ENCODE results near the gene CAV2. TPM values are rescaled to one million over a fixed set of nuclear protein-coding genes. Genes with fewer than 3 reads are reported as not detected.

CAV2 gene
- total and polyA plus RNA-seq, 2 of the 8 experiments (the other 6 are each of a cell fraction or from before 2014, with no cell fraction given), result 2.8 to 4.7 TPM

DNA sequence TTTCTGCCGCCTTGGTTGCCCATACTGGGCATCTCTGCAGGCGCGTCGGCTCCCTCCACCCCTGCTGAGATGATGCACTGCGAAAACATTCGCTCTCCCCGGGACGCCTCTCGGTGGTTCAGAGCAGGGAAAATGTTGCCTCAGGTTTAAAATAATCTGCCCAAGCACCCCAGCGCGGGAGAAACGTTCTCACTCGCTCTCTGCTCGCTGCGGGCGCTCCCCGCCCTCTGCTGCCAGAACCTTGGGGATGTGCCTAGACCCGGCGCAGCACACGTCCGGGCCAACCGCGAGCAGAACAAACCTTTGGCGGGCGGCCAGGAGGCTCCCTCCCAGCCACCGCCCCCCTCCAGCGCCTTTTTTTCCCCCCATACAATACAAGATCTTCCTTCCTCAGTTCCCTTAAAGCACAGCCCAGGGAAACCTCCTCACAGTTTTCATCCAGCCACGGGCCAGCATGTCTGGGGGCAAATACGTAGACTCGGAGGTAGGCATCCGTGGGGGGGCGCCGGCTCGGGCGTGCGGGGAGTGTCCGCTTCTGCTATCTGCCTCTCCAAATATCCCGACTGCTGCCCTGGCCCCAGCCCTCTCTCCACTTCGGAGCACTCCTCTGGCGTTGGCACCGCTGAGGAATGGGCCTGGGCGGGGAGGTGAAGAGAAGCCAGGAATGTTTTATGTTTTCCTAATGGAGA, 25.2 kb downstream of the CAV2 start, which contains the start of gene CAV1 (continued):
- TF ChIP-seq, protein P1, sequence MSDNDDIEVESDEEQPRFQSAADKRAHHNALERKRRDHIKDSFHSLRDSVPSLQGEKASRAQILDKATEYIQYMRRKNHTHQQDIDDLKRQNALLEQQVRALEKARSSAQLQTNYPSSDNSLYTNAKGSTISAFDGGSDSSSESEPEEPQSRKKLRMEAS (IDR thresholded peaks at IDR 0.05), result no peak
